ENCODE data around the gene TEX2.

DNA sequence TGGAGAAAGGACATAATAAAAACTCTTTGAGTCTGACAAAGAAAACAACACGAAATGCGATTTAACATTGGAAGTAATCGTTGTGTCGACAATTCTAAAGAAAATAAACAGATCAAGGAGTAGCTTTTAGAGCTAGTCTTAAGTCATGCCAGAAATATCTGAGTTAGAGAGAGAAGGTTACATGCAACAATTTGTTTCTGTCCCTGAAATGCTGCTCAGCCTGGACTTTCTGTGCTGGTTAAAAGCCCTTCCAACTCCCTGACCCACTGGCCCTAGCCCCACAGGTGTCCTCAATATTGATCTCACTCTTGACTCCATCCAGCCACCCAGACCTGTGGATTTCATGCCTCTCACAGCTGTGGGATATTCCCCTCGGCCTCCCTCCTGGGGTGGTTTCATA lies 33.2 kb upstream of the TEX2 start:
- TF ChIP-seq, protein P1, sequence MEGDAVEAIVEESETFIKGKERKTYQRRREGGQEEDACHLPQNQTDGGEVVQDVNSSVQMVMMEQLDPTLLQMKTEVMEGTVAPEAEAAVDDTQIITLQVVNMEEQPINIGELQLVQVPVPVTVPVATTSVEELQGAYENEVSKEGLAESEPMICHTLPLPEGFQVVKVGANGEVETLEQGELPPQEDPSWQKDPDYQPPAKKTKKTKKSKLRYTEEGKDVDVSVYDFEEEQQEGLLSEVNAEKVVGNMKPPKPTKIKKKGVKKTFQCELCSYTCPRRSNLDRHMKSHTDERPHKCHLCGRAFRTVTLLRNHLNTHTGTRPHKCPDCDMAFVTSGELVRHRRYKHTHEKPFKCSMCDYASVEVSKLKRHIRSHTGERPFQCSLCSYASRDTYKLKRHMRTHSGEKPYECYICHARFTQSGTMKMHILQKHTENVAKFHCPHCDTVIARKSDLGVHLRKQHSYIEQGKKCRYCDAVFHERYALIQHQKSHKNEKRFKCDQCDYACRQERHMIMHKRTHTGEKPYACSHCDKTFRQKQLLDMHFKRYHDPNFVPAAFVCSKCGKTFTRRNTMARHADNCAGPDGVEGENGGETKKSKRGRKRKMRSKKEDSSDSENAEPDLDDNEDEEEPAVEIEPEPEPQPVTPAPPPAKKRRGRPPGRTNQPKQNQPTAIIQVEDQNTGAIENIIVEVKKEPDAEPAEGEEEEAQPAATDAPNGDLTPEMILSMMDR (conservative IDR thresholded peaks at IDR 0.05; ENCODE audit: low read depth in 2 of 2) = no peak
- no peak for TF ChIP-seq EZH2phosphoT487 (IDR thresholded peaks at IDR 0.05; ENCODE audit: unreplicated experiment)
- TF ChIP-seq, protein P2, sequence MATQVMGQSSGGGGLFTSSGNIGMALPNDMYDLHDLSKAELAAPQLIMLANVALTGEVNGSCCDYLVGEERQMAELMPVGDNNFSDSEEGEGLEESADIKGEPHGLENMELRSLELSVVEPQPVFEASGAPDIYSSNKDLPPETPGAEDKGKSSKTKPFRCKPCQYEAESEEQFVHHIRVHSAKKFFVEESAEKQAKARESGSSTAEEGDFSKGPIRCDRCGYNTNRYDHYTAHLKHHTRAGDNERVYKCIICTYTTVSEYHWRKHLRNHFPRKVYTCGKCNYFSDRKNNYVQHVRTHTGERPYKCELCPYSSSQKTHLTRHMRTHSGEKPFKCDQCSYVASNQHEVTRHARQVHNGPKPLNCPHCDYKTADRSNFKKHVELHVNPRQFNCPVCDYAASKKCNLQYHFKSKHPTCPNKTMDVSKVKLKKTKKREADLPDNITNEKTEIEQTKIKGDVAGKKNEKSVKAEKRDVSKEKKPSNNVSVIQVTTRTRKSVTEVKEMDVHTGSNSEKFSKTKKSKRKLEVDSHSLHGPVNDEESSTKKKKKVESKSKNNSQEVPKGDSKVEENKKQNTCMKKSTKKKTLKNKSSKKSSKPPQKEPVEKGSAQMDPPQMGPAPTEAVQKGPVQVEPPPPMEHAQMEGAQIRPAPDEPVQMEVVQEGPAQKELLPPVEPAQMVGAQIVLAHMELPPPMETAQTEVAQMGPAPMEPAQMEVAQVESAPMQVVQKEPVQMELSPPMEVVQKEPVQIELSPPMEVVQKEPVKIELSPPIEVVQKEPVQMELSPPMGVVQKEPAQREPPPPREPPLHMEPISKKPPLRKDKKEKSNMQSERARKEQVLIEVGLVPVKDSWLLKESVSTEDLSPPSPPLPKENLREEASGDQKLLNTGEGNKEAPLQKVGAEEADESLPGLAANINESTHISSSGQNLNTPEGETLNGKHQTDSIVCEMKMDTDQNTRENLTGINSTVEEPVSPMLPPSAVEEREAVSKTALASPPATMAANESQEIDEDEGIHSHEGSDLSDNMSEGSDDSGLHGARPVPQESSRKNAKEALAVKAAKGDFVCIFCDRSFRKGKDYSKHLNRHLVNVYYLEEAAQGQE (IDR thresholded peaks at IDR 0.05; ENCODE audit: unreplicated experiment) = no peak
